Stimulated activated CD8-positive, alpha-beta memory T cell treated with anti-CD3 and anti-CD28 coated beads, Interleukin-12 subunit alpha, Interleukin-12 subunit beta, amount 100 ng/mL, for 4 hours (primary cell): Measurements from ENCODE around the gene STAT1.
A peak's percentile ranks its signal among the peaks of the same experiment; 100 is the strongest.

Experiments used
- DNase-seq: peaks from one replicate; pipeline ENCODE4 v3.0.0-alpha.2; 2020; ENCODE audit warnings: low read depth

STAT1 gene

GRCh38 chr2:191013932-191014652, at the start of gene STAT1:
STAT1 (minus strand) TSS chr2:191014171; CDS start chr2:191010003, 4,168 bp downstream.
- peak; percentile 96 for DNase-seq

- no peak for DNase-seq
Measured at GRCh38 chr2:191063584-191063983, 49.6 kb upstream of the STAT1 start.

GRCh38 chr2:191061381-191061980, 47.5 kb upstream of the STAT1 start:
- DNase-seq, result no peak

- no peak for DNase-seq
Measured at GRCh38 chr2:191059308-191059707, 45.3 kb upstream of the STAT1 start.

- no peak for DNase-seq
Measured at GRCh38 chr2:191056228-191056627, 42.3 kb upstream of the STAT1 start.

GRCh38 chr2:191053256-191053655, 39.3 kb upstream of the STAT1 start:
- no peak for DNase-seq

GRCh38 chr2:191051825-191052778, 38.1 kb upstream of the STAT1 start:
- no peak for DNase-seq

- no peak for DNase-seq
Measured at GRCh38 chr2:191051177-191051576, 37.2 kb upstream of the STAT1 start.

GRCh38 chr2:191050640-191050987, 36.6 kb upstream of the STAT1 start:
- no peak for DNase-seq

GRCh38 chr2:191049728-191050639, 36.0 kb upstream of the STAT1 start:
- DNase-seq, result no peak

GRCh38 chr2:191048073-191048472, 34.1 kb upstream of the STAT1 start:
- DNase-seq, result no peak

- DNase-seq, result no peak
Measured at GRCh38 chr2:191045141-191045540, 31.2 kb upstream of the STAT1 start.

GRCh38 chr2:191043438-191043837, 29.5 kb upstream of the STAT1 start:
- DNase-seq, result no peak

- DNase-seq, result no peak
Measured at GRCh38 chr2:191041418-191042161, 27.6 kb upstream of the STAT1 start.

GRCh38 chr2:191039616-191040015, 25.6 kb upstream of the STAT1 start:
- no peak for DNase-seq

- DNase-seq, result no peak
Measured at GRCh38 chr2:191038741-191039140, 24.8 kb upstream of the STAT1 start.

GRCh38 chr2:191038241-191038725, 24.3 kb upstream of the STAT1 start:
- DNase-seq, result no peak

GRCh38 chr2:191037351-191037750, 23.4 kb upstream of the STAT1 start:
- no peak for DNase-seq

- DNase-seq, result no peak
Measured at GRCh38 chr2:191036363-191036762, 22.4 kb upstream of the STAT1 start.

GRCh38 chr2:191032588-191033429, 18.8 kb upstream of the STAT1 start:
- DNase-seq, result no peak
